Stomach smooth muscle (tissue), 2 donors: ENCODE results near the gene DOK5.

Experiments used
- H3K27ac ChIP-seq: one replicate; pipeline ENCODE4 v1.7.0; 2013; ENCODE audit warnings: mild to moderate bottlenecking, low read length, inconsistent platforms
- H3K27me3 ChIP-seq, 2 donors: one replicate each; pipeline ENCODE4 v1.7.0; 2013; ENCODE audit warnings: low read length in 2 of 2; ENCODE audit not compliant: insufficient read depth in 2 of 2, control insufficient read depth in 1 of 2
- H3K36me3 ChIP-seq, 2 donors: one replicate each; pipeline ENCODE4 v1.7.0; 2013; ENCODE audit warnings: low read length in 2 of 2; ENCODE audit not compliant: control insufficient read depth in 2 of 2, insufficient read depth in 2 of 2
- H3K4me1 ChIP-seq: one replicate; pipeline ENCODE4 v1.7.0; 2013; ENCODE audit warnings: low read length; ENCODE audit not compliant: control insufficient read depth, insufficient read depth
- H3K4me3 ChIP-seq, 2 donors: one replicate each; pipeline ENCODE4 v1.7.0; 2013; ENCODE audit warnings: low read length in 2 of 2
- H3K9ac ChIP-seq, 2 donors: one replicate each; pipeline ENCODE4 v1.7.0; 2013; ENCODE audit warnings: low read length in 2 of 2, mild to moderate bottlenecking in 1 of 2
- H3K9me3 ChIP-seq, 2 donors: one replicate each; pipeline ENCODE4 v1.7.0; 2013; ENCODE audit warnings: low read length in 2 of 2; ENCODE audit not compliant: control insufficient read depth in 2 of 2
- donor health status: healthy.
- donor health status: Pancreatic carcinoma.

The DOK5 gene

DNA sequence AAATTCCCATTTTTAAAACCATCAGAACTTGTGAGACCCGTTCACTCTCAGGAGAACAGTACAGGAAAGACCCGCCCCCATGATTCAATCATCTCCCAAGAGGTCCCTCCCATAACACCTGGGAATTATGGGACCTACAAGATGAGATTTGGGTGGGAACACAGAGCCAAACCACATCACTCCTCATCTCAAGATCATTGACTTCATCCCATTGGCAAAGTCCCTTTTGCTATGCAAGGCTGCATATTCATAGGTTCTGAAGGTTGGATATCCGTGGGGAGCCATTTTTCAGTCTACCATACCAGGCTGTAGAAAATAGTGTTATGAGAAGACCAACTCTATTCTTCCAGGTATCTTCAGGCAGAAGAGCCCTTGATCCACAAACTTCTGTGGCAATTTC is 219.1 kb downstream of the DOK5 start:
- no peak overlapping the region for H3K27ac ChIP-seq
- no peaks in the 10 kb centered on the region for H3K27me3 ChIP-seq
- H3K9me3 ChIP-seq: no peaks in the 10 kb centered on the region
- H3K9ac ChIP-seq: no peak overlapping the region
- no peaks in the 10 kb centered on the region for H3K4me1 ChIP-seq
- no peaks in the 10 kb centered on the region for H3K36me3 ChIP-seq
- no peak overlapping the region for H3K4me3 ChIP-seq

DNA sequence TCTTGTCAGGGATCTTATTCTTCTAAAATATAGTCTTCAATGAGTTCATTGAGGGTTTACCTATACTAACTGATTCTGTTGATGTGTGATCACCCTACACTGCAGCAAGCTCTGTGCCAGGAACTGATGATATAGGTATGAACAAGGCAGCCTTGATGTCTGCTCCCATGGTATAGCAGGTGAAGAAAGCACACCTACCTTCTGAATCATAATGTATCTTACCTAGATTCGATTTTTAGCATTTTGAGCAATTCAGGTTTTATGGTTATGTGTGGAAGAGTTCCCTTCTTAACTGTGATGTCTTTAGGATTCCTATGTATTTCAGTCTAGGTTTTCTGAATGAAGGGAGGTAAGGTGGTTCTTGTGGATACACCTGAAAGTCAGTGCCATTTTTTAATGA is 223.0 kb downstream of the DOK5 start:
- no peaks in the 10 kb centered on the region for H3K36me3 ChIP-seq
- no peak overlapping the region for H3K9ac ChIP-seq
- no peaks in the 10 kb centered on the region for H3K27me3 ChIP-seq
- no peak overlapping the region for H3K4me3 ChIP-seq
- H3K9me3 ChIP-seq: no peaks in the 10 kb centered on the region
- H3K4me1 ChIP-seq: no peaks in the 10 kb centered on the region
- no peak overlapping the region for H3K27ac ChIP-seq
